NOMO-1 (cell line): Measurements from ENCODE around the gene TRAK1.

Experiments used
- DNase-seq, 2 experiments: peaks; one replicate each; lab custom pipeline; 2025; ENCODE audit not compliant: unreplicated experiment in 2 of 2; lab: John Stamatoyannopoulos, UW

Gene TRAK1

GRCh38 chr3:42226470-42227425 is 135.6 kb downstream of the TRAK1 start:
- DNase-seq: no peak

DNA sequence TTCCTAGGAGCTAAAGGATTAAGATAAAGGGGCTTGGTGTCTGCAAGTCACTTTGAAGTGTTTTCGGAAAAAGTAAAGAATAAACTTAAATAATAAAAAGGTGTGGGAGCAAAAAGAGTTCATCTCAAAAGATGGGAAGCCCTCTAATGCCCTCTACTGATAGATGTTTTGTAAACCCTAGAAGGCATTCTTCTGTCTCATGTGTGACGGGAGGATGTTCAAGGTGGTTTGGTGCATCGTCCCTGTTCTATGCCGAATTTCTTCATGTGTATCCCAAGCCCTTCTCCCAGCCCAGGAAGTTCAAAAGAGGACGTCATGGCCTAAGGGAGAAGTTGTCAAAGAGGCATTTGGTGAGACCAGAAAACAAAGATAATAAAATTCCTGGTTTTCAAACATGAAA is 137.6 kb downstream of the TRAK1 start:
- no peak for DNase-seq

GRCh38 chr3:42229266-42229941 is 138.2 kb downstream of the TRAK1 start:
- no peak for DNase-seq

DNA sequence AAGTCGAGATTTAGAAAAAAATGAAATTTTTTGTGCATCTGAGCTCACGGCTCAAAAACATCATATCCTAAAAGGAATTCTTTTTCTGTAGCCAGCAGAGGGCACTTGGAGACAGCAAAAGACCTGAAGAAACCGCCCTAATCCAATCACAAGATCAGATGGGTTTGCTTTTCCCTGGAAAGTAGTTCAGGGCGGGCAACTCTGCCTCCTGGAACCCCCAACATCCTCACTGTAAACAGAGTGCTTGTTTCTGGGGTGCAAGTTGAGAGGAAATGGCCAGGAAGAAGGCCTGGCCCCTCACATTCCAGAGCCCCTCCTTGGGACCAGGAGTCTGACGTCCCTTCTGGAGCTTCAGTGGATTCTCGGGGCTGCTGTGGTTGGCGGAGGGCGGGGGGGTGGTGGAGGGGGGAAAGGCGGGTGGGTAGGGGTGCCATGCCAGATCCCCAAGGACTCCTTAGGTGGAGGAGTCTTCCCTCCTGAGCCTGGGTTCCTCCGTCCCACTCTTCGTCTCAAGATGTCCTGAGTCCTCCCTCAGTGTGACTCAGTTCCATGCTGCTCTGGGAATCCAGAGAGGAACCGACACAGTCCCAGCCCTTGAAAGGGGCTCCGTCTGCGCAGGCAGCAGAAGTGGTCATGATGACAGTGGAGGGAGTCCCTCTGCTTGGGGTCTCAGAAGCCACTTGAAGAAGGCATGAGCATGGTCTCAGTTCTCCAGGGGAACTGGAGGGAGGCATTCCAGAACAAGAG is 139.0 kb downstream of the TRAK1 start:
- DNase-seq: peak in 1 of 2 experiments; percentile 3

- DNase-seq: no peak
These were observed 139.7 kb downstream of the TRAK1 start for GRCh38 chr3:42230860-42231259.

DNA sequence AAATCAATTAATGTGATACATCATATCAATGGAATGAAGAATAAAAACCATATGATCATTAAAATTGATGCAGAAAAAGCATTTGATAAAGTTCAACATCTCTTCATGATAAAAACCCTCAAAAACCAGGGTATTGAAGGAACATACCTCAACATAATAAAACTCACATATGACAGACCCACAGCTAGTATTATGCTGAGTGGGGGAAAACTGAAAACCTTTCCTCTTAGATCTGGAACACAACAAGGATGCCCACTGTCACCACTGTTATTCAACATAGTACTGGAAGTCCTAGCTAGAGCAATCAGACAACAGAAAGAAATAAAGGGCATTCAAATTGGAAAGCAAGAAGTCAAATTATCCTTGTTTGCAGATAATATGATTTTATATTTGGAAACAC is 144.4 kb downstream of the TRAK1 start:
- DNase-seq: no peak

DNA sequence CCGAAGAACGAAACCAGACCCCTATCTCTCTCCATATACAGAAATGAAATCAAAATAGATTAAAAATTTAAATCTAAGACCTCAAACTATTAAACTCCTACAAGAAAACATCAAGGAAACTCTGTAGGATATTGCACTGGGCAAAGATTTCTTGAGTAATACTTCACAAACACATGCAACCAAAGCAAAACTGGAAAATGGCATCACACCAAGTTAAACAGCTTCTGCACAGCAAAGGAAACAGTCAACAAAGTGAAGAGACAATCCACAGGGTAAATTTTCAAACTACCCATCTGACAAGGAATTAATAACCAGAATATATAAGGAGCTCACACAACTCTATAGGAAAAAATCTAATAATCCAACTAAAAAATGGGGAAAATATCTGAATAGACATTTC is 145.5 kb downstream of the TRAK1 start:
- DNase-seq: no peak

GRCh38 chr3:42246091-42246490 is 154.9 kb downstream of the TRAK1 start:
- no peak for DNase-seq

- DNase-seq: peak; percentile 1 to 63
These were observed 156.4 kb downstream of the TRAK1 start for GRCh38 chr3:42247576-42248027.

- DNase-seq: no peak
These were observed 159.6 kb downstream of the TRAK1 start for GRCh38 chr3:42250761-42251160.

DNA sequence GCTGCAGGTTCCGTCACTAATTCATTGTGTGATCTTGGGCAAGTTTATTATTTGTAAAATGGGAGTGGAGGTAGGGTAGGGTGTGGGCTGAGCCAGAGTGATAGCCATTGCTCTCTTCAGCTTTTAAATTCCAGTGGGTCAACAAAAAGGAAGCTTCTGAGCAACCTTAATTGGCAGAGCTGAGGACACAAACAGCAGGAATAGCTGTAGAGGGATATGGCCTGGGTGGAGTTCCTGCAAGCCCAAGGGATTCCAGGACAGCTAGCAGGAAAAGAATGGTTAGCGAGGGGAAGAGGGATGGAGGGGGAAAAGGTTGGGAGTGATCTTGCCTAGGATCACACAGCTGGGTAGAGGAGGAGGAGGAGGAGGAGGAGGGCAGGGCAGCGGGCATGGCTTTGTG is 163.4 kb downstream of the TRAK1 start:
- DNase-seq: no peak

DNA sequence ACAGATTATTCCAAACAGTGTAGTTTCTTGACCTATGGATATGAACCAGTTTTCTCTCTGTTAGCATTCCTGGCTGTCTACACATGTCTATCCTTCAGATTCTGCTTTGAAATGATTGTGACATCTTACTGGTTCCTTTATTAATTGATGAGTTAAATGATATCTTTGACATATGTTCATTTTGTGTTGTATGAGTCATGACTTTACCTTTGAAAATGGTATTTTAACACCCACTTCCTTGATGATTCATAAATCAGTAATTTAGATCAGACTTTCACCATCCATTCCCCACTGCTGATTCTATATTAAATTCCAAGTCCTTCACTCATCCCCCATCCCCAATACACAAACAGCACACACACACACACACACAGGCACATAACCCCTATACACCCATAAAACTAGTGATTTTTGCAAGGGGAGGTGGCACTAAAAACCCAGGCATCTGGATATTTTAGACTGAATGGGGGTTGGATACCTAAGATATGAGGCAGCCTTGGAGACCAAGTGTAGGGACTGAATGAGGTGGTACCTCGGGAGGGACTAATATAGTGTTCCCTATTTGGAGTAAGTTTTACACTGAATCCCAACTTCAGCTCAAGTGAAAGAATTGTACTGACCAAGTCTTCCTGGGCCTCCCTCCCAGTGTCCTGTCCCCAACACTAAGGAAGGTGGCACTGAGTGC is 165.1 kb downstream of the TRAK1 start:
- no peak for DNase-seq

- no peak for DNase-seq
These were observed 165.8 kb downstream of the TRAK1 start for GRCh38 chr3:42257007-42257406.

DNA sequence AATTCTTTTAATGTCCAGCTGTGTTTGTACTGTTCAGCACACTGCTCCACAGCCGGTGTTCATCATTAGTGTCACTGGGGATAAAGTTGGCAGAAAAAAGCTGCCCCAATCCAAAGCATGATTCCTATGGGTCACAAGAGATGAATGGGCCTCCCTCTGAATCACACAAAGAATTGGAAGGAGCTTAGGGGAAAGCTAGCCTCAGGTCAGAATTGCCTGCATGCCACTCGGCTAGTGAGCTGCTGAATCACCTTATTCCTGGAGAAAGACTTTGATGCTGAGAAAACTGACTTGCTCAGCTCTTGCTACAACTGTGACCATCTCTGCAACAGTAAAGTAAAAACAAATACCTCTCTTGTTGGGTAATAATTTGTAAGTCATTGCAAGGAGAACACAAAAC is 171.4 kb downstream of the TRAK1 start:
- DNase-seq: no peak

GRCh38 chr3:42263354-42264346 is 172.5 kb downstream of the TRAK1 start:
- DNase-seq: no peak

DNA sequence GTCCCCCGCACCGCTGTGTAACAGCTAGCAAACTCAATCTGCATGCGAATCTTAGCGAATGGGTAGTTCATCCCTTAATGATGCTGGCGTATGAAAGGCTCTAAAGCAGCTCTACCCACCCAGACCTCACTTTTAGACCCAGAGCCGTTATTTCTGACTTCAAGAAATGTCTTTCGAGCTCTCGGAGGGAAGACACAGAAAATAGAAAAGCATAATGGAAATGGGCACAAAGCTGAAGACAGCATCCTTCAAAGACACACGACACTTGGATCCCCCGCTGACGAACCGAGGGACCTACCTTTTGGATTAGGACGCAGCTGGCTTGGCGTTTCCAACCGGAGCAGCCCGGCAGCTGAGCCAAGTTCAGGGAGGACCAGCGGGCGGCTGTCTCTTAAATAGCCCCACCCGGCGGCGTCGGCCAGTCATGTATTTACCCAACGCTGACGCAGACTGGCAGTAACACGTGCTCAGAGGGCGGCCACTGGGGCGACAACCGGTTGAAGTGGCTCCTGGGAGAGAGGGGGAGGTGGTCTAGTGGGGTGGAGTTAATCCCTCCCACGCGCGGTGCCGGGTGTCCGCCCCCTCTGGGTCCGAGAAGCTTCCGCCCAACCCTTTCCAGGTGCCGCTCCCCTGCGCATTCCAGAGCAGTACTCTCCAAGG is 173.4 kb downstream of the TRAK1 start:
- DNase-seq: no peak

- no peak for DNase-seq
These were observed 174.2 kb downstream of the TRAK1 start for GRCh38 chr3:42265059-42265991.

DNA sequence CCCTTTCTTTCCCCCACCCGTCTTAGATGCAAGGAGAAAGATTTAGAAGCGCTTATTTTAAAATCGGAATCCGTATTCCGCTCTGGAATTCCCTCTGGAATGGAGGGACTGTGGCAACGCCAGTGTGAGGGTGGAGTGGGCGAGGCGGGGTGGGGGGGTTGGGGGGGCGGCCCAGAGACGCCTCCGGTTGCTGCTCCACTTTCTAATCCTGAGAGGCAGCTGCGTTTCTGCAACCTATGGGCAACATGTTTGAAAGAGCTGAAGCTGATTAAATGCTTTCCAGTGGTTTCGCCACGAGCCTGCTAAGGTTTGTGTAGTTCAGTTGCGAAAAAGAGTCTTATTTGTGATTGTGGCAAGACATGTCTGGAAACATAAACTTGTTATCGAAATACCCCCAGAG is 174.9 kb downstream of the TRAK1 start, which contains the start of gene CCK:
CCK (minus strand) TSS at position 101 of the 400 bp plus-strand sequence. CDS start 2,555 bp downstream, outside the sequence.
- DNase-seq: no peak
